AG20443 (cell line): ENCODE results near the gene MED14.
A peak's percentile ranks its signal among the peaks of the same experiment; 100 is the strongest.
"Not testable (repeated sequence)": the region's sequence is repeated elsewhere in the genome, so short reads cannot be mapped to it uniquely, and the experiment has no call there.

Experiments used
- DNase-seq: peaks from one replicate; pipeline ENCODE4 v3.0.0; 2012; ENCODE audit warnings: low spot score, mixed read lengths

The MED14 gene

DNA sequence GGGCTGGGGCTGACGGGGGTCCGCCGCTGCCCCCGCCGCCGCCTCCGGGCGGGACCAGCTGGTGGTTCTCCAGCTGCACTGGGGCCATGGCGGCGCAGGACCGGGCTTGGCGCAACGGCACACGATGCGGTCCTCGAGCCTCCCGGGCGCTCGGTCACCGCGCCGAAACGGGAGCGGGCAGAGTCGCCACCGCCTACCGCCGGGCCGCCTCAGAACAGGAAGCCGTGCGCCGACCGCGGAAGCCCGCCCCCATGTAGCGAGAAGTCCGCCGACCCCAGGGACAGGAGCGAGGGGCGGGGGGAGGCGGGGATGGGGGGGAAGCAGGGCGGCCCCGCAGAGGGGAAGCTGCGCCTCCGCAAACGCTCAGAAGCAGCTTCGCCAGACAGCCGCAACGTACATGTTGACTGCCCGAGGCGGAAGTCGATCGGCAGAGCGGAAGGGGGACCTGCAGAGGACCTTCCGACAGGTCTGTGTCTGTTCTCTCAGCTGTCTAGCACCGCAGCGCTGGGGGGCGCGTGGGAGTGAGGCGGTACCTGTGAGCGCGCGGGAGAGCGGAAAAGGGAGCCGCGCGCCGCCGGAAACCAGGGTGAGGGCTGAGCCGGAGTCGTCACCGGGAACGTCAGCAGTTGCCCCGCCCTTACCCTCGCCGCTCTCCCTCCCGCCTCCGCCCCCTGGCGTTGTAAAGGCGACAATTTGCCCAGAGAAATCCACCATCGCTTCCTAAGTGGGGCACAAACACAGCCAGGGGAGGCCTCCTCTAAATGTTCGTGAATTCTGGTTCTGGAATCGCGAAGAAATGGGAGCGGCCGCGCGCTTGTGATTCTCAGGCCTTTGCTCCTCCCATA is at the start of gene MED14:
TSS of gene MED14 (minus strand) at position 218 of the 845 bp plus-strand sequence. CDS start at position 88, 130 bp downstream.
- DNase-seq = peak; percentile 84

DNA sequence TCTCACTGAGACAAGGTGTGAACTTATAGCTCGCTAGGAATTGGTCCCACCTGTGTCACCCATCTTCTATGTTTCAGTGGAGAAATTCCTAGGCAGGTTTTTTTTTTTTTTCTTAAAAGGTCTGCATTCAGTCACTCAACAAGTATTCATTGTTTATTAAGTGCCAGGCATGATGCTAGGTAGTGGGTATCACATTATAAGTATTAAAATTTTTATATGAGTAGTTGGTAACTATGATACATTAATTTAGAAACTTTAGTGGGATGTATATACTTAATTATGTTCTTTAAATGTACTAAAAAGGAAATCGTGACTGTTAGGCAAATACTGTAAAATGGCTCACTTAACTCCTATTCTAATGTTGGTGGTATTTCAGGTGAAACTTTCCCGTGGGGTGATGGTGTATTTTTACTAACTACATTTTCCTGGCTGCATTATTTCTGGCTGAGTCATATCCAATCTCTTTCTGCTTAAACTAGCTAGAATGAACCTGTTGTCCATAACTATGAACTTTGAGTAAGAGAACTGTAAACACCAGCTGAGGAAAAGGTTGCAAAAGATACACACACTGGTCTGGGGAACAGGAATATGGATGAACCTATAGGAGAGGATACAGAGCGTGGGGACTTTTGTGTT is 49.3 kb upstream of the MED14 start:
- no peak for DNase-seq

DNA sequence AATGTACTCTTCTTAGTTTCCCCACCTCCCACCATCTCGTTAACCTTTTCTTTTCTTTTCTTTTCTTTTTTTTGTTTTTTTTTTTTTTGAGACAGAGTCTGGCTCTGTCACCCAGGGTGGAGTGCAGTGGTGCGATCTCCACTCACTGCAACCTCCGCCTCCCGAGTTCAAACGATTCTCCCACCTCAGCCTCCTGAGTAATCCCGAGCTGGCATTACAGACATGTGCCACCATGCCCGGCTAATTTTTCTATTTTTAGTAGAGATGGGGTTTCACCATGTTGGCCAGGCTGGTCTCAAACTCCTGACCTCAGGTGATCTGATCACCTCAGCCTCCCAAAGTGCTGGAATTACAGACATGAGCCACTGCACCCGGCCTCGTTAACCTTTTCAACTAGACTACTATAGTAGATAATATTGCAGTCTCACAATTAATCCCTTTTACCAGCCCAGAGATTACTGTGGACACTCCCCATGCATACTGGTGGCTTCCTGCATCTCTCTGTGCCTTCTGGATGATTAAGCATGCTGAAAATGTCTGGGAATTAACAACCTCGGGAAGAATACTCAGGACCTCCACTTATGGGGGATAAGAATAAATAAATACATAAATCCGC is 47.4 kb upstream of the MED14 start:
- DNase-seq = not testable (repeated sequence)

DNA sequence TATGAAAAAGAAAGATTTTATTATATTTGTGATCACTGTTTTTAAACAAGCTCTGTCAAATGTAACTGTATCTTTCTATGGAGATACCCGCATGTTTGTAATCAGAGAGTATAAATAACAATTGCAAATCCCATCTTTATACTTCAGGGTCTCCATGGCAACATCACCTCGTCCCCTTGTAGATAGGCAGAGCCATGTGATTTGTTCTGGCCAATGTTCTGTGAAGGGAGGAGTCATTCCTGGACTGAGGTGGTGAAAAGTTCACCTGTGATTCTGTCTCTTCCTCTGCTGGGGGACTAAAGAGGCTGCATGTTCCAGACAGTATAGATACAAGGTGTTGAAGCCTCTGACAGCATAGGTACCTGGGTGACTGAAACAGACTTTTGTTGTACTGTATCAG is 45.6 kb upstream of the MED14 start:
- no peak for DNase-seq

DNA sequence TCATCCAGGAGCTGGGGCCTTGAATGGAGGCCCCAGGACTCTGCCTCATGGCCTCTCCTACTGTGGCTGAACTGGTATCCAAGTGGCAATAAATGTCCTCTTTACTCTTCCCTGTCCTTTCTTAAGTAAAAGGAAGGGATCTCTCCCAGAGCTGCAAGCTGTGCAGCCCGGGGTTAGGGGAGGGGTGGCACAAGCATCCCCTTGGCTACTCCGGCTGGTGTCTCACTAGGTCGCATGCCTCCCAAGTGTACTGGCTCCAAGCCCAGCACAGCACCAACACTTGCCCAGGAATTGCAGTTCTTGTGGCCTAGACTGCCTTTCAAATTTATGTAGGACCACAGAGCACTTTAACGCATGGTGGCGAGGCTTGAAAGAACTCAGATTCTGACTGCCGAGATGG is 44.7 kb upstream of the MED14 start:
- no peak for DNase-seq

DNA sequence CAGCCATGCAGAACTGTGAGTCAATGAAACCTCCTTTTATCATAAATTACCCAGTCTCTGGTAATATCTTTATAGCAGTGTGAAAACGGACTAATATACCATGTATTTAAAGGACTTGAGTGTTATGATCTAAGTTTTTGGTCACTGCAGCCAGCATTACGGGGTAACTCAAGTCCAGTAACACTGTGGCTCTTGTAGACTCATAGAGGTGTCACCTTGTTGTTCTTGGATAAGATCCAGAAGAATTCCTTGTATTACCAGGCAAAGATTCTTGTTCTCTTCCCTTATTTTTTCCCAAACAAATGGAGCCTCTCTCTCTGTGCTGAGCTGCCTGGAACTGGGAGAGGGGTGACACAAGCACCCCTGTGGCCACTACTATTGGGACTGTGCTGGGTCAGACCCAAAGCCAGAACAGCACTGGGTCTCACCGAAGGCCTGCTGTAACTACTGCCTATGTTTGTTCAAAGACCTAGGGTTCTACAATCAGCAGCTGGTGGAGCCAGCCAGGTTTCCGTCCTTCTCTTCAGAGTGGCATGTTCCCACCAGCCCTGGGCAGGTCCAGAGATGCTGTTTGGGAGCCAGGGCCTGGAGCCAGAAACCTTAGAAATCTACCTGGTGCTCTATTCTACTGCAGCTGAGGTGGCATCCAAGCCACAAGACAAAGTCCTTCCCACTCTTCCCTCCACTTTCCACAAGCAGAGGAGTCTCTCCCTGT is 43.7 kb upstream of the MED14 start:
- DNase-seq = no peak

DNA sequence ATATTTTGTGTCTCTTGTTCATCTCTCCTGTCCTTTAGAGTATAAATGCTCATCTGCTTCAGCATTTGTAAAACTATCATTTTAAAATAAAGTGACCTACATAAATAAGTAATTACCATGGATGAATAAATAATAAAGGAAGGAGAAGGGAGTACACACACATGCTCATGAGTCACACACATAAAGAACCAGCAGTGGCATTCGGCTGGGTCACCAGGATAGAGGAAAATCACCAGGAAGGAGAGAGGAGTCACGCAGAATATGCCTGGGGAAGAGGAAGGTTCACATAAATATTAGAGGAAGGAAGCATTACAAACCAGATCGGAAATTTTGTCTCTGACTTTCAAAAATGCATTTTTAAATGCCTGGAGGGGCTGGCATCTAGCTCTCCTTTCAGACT is 38.5 kb upstream of the MED14 start:
- peak; percentile 33 for DNase-seq

DNA sequence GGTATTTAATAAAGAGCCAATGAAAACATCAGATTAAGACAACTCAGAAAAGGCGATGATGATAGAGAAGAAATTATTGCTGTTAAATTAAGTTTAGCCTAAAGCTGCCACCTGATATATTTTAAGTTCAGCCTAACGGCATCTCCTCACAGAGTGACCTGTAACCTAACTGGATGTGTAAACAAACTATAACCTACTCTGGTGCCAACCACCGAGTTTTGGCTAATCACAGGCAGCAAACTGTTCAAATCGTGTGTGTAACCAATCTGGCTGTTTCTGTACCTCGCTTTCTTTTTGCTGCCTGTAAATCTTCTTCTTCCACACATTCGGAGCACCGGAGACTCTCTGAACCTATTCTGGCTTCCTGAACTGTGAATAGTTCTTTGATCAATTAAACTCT is 37.8 kb upstream of the MED14 start:
- DNase-seq = no peak

DNA sequence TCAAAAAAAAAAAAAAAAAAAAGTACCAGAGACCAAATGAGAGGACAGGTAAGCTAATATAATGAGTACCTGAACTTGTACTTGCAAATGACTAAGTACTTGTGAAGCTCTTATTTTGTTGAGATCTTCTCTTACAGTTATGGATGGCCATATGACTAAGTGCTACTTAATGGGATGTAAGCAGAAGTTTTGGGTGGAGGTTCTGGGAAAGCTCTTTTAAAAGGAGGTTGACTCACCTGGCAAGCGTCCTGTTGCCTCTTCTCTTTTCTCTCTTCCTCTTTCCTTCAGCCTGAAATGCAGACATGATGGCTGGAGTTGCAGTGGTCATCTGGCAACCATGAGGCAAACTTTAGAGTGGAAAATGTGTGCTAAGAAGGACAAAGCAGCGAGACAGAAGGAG is 36.9 kb upstream of the MED14 start:
- peak; percentile 39 for DNase-seq

DNA sequence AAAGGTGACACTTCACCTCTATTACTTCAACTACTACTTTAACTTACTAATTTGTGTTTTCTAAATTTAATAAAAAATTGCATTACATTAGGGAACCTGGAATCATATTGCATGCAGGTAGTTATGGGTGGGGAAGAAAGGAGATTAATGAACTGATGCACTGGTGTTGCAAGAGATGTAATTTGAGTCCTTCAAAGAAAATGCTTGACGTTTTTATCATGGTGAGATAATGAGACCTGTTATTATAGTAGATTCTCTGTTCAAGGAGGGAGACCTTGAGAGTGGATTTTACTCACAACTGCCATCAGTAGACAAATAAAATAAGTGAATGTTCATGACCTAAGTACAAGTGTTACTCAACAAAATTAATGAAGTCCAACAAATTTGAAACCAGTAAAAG is 26.4 kb upstream of the MED14 start:
- no peak for DNase-seq

DNA sequence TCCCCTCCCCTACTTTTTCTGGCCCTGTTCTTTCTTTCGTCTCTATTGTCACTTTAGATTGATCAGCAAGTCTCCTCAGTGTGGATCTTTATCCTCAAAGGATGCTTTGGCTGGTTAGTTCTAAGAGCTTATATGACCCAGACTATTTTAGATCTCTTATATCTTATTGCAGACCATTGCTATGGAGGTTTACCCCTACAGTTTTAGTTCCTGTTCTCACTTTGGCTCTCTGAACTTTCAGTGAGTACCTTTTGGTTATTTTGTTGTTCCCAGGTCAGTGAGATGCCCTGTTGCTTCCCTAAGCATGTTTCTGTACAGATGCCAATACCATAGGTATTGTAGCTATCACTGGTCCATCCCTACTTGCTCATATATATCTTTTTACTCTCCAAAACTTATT is 24.0 kb upstream of the MED14 start:
- DNase-seq = no peak

DNA sequence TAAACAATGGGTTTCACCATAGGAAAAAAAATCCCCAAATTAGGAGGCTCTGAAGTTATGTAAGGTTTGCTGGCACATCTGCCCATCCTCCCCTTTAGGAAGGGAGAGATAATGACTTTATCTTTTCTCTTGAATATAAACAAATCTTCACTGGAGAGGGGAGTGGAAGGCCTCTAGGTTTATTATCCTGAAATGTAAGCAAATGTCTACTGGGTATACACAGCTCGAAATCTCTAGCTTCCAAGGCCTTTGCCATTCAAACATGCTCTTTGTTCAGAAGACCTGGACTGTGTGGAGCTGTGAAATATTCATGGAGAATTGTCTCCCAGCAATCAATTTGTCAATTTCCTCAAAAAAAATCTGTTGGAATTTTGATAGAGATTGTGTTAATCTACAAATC is 21.7 kb upstream of the MED14 start:
- DNase-seq = no peak

DNA sequence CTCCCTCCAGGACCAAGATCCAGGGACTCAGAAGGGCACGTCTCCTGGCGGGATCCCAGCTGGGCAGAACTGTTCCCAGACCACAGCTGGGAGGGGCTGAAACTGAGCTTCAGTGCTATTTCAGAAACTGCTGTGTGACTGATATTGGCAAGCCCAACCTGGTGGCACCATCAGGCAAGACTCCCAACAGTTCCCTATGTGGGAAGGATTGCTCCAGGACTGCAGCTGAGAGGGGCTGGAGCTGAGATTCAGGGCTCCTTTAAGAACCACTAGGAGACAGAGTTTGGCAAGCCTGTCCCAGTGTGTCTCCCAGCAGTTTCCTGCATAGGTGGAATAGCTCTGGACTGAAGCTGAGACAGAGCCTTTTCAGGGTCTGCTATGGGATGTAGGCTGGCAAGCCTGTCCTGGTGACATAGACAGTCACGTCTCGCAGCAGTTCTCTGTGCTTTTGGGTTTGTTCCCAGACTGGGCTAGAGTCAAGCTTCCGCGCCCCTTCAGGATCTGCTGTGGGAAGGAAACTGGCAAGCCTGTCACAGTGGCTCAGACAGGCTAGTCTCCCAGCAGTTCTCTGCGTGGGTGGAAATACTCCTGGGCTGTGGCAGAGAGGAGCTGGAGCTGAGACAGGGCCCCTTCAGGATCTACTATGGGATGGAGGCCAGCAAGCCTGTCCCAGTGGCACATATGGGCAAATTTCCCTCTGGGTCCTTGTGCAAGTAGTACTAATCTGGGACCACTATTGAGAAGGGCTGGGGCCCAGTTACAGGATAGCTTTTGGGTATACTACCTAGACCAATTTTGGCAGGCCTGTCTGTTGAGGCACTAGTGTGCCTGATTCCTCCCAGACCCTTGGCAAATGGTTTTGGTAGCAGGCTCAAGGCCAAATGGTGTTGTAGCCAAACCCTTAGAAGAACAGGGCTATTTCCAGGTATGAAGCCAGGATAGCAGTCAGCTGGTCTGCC is 20.2 kb upstream of the MED14 start:
- DNase-seq = peak; percentile 52

DNA sequence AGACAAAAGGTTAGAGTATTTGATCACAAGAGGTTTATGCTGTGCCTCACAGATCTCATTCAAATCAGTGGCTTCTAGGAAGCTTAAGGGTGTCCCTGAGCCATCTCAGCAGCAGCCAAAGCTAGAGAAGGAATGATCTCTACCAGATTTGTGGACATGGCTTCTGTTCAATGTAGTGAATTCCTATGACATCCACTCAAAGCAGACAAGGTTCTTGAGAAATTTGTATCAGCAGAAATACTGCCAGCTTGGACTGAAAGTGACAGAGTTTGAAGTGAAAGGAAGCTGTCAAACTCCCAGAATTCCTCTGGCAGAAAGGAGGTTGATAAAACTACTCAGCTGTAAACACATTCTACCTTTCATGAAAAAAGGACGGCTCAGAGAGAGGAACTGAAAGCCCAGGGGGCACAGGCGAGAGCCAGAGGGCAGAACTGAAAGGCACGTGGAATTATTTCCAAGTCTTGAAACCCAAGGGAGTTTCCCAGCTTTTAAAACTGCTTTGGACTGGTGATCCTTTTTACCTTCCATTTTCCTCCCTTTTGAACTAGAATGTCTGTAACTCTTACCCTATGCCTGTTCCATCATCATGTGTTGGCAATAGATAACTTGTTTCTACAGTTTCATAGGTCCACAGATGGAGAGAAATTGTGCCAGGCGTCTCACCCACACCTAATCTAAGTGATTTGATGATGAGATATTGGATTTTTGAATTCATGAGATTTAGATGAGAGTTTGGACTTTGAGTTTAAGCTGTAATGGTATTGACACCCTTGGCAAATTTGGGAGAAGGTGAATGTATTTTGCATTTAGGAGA is 14.5 kb upstream of the MED14 start:
- no peak for DNase-seq

DNA sequence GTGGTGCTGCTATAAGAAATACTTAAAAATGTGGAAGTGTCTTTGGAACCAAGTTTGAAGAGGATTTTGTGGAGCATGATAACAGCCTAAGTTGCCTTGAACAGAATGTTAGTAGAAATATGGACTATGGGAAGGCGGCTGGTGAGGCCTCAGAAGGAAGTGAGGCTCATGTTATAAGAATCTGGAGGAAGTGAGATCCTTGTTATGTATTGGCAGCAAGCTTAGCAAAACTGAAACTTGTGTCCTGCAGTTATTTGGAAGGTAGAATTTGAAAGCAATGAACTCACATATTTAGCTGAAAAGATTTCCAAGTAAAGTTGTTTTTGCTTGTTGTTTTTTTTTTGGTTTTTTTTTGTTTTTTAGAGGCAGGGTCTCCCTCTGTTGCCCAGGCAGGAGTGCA is 13.6 kb upstream of the MED14 start:
- DNase-seq = no peak

DNA sequence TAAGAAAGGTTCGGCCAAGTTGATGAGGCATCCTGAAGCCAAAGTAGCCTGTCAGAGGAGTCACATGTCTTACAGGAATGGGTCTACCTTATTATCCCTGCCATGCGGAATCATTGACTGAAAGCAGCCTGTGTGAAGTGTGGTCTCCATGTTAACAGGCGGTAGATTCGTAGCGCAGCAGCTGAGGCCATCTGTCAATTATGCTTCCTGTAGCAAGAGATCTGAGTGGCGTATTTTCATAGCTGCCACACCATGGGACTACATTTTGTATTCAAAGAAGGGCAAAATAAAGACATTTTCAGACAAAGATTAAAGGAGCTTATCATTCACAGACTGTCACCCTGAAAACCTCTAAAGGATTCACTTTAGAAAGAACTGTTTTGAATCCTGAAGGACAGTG is 11.2 kb upstream of the MED14 start:
- DNase-seq = no peak

DNA sequence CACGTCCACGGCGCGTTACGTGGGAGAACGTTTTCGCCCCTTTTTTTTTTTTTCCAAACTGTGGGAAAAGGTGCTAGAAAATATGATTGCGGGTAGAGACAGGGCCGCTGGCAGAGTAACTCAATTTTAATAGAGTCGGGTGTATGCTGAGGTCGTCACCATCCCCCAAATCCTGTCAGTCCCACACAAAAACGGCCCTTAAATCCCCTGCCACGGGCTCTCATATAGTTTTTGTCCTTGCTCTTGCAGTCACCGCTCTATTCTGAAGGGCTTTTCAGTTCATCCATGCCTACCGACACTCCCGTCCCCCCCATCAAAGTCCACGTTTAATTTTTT is 796 bp upstream of the MED14 start:
- no peak for DNase-seq

DNA sequence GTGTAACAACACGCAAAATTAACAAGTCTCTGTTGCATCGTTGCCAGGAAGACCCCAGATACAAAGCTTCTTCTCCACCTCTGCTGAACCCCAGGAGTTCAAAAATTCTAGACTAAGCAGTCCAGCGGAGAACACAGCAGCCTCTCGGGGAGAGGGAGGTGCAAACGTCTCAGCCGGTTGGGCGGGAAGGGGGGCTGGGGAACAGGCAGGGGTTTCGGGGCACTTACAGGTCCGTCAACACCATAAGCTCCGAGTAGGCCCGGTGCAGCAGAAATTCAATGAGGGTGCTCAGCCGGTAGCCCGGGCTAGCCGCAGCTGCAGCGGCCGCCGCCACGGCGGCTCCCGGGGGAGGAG is 394 bp downstream of the MED14 start:
- DNase-seq = no peak

DNA sequence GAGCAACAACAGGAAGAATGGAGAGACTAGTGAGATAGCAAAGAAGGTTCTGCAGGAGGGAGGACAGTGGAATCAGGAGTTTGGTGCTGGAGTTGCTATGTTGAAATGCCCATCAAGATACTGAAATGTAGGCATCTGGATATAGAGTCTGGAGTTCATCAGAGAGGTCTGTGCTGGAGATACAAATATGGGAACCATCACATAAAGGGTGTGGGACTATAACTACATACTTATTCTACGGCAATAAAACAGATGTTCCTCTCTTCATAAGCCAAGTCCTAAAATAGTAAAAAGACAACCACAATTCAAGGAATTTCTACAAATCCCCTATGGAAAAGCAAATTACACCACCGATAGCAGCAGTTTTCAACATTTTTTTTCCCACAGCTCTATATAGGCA is 1.6 kb downstream of the MED14 start:
- DNase-seq = no peak

DNA sequence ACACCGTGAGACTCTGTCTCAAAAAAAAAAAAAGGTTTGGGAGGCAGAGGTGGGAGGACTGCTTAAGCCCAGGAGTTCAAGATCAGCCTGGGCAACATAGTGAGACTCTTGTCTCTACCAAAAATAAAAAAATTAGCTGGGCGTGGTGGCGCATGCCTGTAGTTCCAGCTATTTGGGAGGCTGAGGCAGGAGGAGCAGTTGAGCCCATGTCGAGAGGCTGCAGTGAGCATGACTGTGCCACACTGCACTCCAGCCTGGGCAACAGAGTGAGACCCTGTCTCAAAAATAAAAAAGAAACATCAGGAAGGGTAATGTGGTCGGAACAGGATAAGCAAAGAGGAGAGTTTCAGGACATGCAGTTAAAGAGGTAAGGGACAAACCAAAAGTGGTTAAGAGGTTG is 2.8 kb downstream of the MED14 start:
- DNase-seq = not testable (repeated sequence)
